Superior temporal gyrus (tissue), 1 donor: ENCODE results near the gene PAFAH1B1.

Source experiments
- DNase-seq: peaks from one replicate; pipeline ENCODE4 v3.0.0-alpha.2; 2016; ENCODE audit errors: extremely low spot score

Gene PAFAH1B1

DNA sequence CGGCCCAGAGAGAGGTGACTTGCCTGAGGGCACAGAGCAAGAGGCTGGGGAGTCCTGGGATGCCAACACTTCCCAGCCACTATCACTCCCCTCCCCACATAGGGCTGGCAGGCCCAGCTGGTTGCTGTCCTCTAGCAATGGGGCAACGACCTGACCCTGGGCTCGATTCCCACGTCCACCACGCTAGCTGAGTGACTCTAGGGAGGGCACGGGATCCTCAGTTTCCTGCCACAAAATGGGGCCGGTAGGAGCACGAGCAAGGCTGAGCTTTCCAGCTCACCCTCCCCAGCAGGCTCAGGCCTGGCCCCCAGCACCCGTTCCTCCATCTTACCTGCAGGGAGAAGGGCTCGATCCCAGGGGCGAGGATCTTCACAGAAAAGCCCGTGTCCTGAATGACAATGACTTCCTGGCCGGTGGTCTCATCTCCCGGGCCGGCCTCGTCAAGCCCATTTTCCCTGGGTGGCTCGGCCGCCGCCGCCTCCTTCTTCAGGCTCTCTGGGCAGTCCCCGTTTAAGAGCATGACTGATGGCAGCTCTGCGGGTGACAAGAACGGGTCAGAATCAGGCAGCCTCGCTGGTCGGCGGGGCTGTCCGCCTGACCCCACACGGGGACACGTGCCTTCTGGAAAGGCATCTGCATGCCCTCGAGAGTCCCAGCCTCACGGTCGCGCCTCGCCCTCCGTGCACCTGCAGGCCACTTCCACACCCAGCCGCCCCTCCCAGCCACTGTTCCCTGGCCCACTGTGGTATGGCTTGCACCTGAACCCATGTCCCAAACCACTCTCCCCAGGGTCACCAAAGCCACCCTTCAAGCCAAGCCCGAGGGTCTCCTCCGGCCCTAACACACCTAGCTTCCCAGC, 110.8 kb downstream of the PAFAH1B1 start:
- DNase-seq, result no peak

GRCh38 chr17:2704890-2705248, 111.4 kb downstream of the PAFAH1B1 start:
- no peak for DNase-seq

- no peak for DNase-seq
Observed at GRCh38 chr17:2705263-2705662, 111.8 kb downstream of the PAFAH1B1 start.

GRCh38 chr17:2705888-2706795, 112.7 kb downstream of the PAFAH1B1 start:
- DNase-seq, result no peak

DNA sequence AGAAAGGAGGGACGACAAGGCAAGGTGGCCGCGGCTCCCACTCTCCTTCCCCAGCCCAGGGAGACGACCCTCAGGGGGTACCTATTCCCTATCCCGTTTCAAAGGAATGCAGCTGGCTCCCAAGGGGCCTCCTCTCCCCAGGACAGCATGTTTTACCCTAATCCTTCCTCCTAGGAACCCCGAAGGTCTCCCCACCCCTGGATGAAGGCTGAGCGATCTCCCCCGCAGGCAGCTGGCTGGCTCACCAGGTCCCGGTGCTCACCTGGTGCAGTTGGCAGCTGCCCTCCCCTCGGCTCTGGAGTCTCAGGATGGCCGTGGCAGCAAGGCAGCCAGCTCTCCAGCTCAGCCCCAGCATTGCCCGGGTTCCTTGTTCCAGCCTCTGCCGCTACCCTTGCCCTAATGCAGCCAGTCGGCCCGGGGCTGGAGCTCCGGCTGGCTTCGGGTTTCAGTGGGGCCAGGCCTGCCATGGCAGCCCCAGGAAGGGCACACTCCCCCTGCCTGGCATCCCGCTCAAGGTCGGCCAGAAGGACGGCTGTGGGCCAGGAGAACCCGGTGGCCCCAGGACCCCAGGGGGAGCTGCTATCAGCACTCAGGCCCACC, 113.6 kb downstream of the PAFAH1B1 start:
- no peak for DNase-seq

DNA sequence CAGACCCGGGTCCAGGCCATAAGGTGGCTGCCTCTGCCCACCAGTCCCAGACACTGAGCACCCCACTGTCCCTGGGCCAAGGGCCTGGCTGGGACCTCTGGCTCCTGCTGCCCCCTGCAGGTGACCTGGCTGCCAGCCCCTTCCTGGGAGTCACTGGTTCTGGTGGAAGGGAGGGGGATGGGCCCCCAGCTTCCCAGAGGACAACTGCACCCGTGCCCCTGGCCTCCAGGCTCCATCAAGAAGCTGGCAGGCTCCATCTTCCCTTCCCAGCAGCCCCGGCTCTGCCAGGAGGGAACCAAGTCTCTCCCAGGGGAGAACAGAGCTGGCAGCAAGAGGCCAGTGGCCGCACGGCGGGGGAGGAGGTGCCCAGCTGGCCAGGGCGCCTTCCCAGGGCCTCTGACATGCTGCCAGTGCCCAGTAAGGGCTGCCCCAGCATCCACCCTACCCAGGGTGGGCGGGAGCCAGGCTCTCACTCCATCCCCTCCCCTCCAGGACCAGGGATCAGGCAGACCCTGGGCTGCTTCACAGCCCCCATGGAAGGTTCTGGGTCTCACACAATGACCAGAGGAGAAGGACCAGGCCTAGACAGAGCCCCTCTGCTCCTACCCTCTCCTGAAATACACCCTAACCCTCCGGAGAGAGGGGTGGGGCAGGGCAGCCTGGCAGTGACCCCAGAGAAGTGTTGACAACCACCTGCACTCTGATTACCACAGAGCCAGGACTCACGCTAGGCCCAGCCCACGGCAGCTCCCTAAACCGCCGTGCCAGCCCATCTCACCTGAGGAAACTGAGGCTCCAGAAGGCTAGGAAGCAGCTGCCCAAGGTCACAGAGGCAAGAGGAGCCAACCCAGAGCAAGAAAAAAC, 114.5 kb downstream of the PAFAH1B1 start:
- no peak for DNase-seq

DNA sequence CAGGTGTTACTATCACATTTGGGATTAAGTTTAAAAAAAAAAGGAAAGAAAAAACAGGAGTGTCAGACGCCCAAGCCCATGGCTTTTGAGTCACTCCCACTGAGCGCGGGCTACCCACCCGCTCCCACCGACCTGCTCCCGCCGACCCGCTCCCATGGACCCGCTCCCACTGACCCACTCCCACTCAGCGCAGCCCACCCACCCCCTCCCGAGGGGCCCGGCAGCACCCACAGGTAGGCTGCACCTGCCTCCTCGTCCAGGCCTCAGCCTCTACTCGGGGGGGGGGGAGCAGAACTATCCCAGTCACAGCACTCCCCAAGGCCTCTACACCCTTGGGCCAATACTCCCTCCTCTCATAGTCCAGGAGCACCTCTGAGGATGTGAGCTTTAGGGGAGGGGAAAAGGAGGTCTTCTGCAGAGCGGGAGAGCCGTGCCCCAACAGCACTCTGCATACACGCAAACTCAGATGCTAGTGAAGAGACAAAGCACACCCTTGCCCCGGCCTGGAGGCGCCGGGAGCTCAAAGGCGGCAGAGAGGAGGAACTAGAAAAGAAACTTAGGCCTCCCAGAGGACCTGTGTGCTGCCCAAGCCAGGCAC, 115.2 kb downstream of the PAFAH1B1 start:
- DNase-seq, result no peak

GRCh38 chr17:2709183-2709661, 115.8 kb downstream of the PAFAH1B1 start:
- no peak for DNase-seq

DNA sequence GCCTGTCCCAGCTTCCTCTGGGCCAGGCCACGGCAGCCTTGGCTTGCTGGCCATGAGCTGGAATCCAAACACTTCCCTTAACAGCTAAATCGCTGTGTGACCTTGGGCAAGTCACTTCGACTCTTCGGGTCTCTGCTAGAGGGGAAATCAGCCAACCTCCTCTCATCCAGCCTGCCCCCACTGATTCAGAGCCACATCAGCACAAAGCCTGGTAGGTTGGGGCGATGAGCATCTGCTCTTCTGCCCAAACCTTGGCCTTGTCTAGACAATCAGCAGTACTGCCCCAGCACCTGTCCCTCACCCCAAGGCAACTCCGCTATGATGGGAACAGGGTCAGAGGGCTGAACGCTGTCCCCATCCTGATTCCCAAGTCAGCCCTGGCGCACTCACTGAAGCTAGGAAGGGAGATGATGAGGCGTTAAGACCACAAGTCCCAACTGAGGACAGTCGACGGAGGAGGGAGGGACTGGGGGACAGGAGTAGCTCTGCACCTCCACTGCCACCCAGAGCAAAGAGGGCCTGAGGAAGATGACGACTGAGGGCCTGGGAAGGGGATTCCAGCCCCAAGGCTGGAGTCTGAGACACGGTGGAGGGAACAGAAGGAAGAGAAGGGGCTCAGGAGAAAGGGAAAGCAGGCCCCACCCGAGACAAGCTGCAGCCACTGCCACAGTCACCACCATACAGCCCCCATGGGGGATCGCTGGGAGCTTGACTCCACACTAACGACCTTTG, 116.8 kb downstream of the PAFAH1B1 start:
- DNase-seq, result no peak

DNA sequence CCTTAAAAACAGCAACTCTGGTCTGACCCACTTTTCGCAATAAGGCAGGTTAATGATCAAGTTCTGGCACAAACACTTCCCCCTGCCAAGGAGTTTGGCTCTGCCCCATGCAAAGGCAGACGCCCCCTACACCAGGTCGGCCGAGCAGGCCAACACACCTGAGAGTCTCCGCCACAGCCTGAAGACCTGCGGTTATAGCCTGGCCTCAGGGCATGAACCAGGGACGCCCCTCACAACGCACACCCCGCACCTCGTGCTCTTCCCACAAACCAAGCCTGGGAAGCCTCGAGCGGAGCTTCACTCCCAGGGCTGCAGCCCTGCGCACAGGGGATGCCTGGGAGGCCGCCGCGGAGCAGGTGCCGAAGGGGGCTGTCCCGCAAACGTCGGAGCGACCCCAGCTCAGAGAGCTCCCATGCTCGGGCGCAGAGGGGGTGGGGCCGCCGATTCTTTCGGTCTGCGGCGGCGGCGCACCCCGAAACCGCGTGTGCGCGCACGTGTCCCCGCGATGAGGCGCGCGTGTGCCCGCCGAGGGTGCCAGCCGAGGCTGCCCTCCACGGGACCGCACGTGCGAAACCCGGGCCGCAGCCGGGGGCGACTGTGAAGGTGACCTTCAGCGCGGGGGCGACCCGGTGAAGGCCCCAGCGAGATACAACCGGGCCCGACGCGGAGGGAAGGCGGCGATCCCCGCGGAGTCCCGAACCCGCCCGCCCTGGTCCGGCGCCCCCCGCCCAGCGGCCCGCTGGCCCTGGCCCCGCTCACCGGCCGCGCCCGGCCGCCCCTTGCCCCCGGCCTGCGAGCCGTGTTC, 117.6 kb downstream of the PAFAH1B1 start:
- no peak for DNase-seq

GRCh38 chr17:2711608-2712299, 118.3 kb downstream of the PAFAH1B1 start, which contains the start of gene CLUH:
Gene CLUH, minus strand, starts transcription at chr17:2711764. Its CDS starts 103 bp downstream, at chr17:2711661.
- peak; percentile 96 for DNase-seq

GRCh38 chr17:2712300-2713043, 119.0 kb downstream of the PAFAH1B1 start:
- DNase-seq, result no peak

DNA sequence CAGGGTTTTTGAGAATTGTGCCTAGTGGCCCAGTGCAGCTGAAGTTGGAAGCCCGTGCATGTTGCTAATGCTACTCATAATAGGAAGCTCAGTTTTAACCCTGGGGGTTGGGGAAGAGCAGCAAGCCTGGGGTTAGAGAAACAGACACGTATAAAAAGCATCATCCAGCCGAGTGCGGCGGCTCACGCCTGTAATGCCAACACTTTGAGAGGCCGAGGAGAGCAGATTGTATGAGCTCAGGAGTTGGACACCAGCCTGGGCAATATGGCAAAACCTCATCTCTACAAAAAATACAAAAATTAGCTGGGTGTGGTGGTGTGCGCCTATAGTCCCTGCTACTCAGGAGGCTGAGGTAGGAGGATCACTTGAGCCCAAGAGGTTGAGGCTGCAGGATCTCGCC, 120.4 kb downstream of the PAFAH1B1 start:
- DNase-seq, result no peak

DNA sequence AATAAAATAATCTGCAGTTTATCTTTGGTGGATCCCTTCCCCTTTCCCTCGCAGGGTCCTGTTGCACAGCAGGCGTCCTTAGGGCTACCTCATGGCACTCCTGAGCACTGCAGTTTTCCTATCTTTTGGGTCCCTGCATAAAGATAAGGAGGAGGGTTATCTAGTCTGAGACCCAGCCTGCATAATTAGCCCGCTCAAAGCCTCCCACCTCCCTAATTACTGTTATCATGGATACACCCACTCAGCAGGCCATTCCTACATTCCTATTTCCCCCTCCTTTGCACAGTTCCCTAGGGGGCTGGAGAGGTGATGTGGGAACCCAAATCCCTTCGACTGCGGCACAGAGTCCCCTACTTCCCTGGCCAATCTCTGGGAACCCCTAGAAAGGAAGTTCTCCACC, 123.2 kb downstream of the PAFAH1B1 start:
- DNase-seq, result no peak

- no peak for DNase-seq
Observed at GRCh38 chr17:2718150-2718938, 124.9 kb downstream of the PAFAH1B1 start.

DNA sequence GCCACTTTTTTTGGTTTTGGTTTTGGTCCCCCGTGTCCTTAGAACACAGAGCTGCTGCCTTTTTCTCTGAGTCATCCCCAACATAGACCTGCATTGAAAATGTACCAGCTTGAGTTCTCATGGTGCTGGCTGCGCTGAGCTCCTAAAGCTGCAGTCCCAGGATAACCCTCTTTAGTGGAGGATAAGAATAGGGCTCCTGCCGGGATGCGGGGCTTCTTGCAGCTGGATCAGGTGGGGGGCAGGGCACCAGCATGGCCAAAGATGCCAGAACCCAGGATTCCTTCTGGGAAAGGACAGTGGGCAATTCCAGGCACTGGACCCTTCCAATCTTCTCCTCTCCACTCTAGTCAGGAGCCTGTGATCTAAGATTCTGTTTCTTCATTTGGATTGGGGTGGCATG, 126.4 kb downstream of the PAFAH1B1 start:
- no peak for DNase-seq

DNA sequence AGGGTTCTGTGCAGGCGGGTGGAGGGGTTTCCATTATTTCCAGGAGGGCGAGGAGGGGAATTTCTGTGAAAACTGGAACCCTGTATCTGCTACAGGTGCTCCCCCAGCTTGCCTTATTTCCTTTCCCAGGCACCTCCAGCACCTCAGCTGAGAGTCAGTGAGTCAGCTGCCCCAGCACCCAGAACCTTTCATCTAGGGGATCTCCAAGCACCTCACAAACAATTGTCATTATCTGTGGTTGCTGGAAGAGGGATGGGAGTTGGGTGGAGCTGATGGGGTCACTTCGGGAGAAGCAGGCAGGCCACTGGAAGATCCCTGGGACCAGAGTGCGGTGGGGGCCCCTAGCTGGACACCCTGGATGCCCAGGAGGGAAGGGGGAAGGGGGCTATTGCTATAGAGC, 128.1 kb downstream of the PAFAH1B1 start:
- DNase-seq, result no peak
